HT1080 (cell line): ENCODE data around the gene NPEPL1. TPM values are rescaled to one million over a fixed set of nuclear protein-coding genes. Genes with fewer than 3 reads are reported as not detected.
"Not testable (repeated sequence)": the region's sequence is repeated elsewhere in the genome, so short reads cannot be mapped to it uniquely, and the experiment has no call there.

Experiments
- DNase-seq: peaks from one replicate; pipeline ENCODE4 v3.0.0-alpha.2; 2015; ENCODE audit warnings: low read depth
- total RNA-seq: library from RNA; depleted of rRNA; stranded (reverse); fragments of >200 nt; shearing (Covaris generic); gene quantifications from 2 replicates; pipeline ENCODE4 v1.2.3, GENCODE V29; 2014; rRNA removed

NPEPL1 gene
- total RNA-seq, 1 experiment from 2014 or later: 0.40 TPM

DNA sequence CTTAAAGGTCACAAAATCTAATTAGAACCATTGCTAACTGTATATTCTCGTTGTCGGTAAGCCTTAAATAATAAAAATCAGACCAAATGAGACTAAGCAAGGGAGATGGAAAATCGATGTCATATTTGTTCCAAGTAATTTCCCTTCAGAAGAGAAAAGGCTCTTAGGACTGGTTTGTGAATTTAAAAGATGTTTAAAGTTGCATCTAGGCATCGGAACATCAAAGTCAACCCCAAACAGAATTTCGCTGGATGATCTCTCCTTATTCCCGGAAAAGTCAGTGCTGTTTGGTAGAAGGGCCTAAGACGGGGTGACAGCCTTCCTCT, 63.8 kb downstream of the NPEPL1 start:
- DNase-seq: no peak

DNA sequence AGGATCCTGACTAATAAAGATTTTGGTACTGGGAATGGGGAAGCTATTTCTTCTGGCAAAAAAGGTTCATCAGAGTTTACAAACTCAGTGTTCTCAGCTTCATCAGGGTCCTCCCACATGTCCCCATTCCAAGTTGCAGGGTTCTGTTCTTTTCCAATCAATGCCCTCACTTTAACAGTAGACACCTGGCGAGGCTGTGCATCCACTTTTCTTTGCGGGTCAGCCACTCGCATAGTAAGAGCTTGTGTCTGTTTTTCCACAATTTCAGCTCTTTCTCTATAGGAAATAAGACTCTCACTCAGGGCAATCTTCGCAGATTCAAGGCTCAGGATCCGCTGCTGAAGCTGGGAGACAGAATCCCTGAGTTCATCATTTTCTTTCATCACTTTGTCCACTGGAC, 65.0 kb downstream of the NPEPL1 start:
- DNase-seq: not testable (repeated sequence)

DNA sequence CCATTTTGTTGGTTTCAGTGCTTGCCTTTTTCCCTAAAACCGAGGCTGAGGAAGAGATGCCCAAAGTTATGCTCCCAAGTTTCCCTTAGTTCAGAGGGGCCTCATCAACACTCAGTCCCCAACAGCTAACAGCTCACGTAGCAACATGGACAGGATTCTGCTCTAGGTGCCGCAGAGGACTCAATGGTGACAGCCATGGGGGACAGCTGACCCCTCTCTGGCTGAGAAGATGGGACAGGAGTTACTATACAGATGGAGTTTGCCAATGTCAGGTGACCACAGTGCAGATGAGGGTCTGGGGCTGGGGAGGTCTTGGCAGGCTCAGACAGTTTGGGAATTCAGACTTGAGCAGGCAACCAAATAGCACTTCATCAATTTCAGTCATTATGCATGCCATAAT, 67.3 kb downstream of the NPEPL1 start:
- DNase-seq: no peak

DNA sequence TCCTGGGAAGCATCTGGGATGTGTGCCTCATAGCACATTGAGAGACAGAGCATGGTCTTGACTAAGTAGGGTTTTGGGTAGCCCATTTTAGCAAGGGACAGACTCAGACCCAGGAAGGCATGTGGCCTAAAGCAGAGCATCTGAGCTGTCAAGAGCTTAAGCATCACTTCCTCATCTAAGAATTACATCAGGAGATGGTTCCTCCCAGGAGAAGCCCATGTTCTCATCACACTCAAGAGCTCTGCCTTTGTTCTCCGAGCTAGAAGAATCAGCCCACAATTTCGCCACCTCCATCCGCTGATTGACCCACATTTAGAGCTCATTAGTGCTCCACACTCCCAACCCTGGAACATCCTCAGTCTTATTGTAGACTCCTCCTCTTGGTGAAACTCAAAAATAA, 68.3 kb downstream of the NPEPL1 start:
- no peak for DNase-seq

DNA sequence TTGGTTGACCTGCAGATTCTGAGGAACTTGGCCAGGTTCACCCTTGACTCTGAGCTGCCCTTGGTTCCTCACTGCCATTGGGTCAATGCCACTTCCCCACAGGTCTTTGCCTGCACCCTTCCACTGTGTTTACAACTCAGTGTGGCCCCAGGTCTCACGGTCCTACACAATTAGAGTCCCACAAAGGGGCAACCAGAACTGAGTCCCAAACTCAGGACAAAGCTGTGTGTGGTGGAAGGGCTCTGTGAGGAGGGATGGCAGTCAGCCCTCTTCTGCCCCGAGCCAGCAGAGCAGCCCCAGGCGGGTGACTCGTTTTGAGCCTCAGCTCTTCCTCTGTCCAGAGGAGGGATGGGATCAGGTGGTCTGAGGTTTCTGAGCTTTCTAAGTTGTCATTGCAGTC, 69.5 kb downstream of the NPEPL1 start:
- DNase-seq: no peak

DNA sequence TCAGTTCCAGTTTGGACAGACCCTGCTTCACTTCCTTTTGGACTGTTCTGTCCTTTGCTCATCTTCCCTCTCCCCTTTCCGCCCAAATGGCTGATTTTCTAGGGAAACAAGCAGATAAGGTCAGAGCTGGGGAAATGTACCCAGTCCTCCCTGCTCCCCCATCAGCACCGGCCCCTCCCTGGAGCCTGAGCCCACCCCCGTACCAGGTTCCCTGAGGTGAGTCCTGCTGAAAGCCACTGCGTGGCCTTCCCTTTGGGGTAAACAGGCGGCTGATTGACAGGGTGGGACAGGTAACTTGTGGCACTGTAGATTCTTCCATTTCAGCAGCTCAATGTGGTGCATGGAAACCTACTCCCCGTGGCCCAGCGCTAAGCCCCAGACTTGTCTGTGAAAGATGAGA, 70.5 kb downstream of the NPEPL1 start:
- DNase-seq: no peak

Other genes with a start within 250 kb of the NPEPL1 start
- gene APCDD1L, start 177.4 kb upstream of the NPEPL1 start, total RNA-seq: 0.27 and 1.0 TPM in 2 replicates
- 20.6 and 21.4 TPM in 2 replicates for gene STX16, start 41.5 kb upstream of the NPEPL1 start, total RNA-seq
- gene GNAS-AS1, start 158.1 kb downstream of the NPEPL1 start, total RNA-seq: 5.0 and 6.0 TPM in 2 replicates
- gene GNAS, start 159.9 kb downstream of the NPEPL1 start, total RNA-seq: 363 and 418 TPM in 2 replicates